GM19452 (cell line): Measurements from ENCODE around the gene STPG1.

Experiments used
- ATAC-seq: cut with Tn5 transposase; IDR thresholded peaks from one replicate; pipeline ENCODE4 v1.9.1; 2021; ENCODE audit not compliant: unreplicated experiment

Gene STPG1

DNA sequence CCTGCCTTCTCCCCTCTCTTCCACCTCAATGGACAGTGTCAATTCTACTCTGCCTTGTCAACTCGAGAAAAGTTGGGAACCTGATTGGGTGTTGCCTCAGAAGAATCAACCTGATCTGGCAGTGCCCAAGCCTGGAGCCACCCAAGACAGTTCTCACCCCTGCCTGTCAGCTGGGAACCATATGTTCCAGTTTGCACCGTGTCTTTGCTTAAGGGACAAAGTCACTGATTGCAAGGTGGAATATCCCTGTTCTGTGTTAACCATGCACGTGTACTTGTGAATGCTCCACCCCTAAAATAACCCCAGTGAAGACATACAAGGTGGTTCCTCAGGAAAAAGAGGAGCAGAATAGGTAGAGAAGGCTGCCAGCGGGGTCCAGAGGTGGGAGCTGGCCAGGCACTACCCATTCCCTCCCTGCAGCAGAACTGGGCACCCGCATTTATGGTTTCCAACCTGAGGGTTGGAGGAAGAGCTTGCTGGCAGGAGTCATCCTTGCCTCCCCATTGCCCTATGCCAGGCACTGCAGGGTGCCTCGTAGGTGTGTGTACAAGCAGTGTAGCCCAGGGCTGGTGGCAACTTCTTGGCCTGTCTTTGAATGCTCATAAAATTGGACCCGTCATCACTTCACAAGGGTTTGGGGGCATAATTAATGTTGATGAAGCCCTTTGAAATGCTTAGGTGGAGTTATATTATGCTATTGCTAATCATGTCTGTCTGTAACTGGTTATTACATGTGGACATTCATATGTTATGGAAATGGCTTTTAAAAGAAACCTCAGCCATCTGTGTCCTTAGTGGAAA, 13.4 kb upstream of the STPG1 start:
- no peak for ATAC-seq

- ATAC-seq = no peak
These were observed 12.3 kb upstream of the STPG1 start for GRCh38 chr1:24425922-24426321.

DNA sequence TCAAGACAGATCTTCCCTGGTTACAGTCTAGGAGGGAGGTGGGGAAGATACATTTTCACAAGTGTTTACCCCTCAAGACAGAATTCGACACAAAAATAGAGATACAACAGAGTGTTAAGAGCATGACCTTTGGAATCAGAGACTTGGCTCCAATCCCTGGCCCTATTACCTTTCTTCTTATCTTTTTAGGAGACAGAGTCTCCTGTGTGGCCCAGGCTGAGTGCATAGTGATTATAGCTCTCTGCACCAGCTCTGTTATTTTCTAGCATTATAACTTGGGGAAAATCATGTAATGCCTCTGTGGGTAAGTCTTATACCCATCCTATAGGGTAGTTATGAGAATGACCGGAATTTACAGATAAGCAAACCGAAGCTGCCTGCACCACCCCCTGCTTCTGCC, 11.9 kb upstream of the STPG1 start:
- no peak for ATAC-seq

DNA sequence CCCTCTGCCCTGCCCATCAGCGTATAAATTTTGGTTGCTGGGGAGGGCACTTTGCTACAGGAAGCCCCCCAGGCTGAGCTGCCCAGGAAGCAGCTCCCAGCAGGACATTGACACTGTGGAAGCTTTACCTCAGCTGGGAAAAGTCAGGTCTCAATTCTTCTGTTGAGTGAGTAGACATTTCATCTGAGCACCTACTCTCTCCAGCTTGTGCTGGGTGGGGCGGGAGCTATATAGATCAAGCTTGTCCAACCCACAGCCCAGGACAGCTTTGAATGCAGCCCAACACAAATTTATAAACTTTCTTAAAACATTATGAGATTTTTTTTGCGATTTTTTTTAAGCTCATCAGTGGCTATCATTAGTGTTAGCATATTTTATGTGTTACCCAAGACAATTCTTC, 11.4 kb upstream of the STPG1 start:
- ATAC-seq = no peak

- ATAC-seq = no peak
These were observed 10.6 kb upstream of the STPG1 start for GRCh38 chr1:24424207-24424606.

- ATAC-seq = no peak
These were observed 7.9 kb upstream of the STPG1 start for GRCh38 chr1:24421502-24421901.

DNA sequence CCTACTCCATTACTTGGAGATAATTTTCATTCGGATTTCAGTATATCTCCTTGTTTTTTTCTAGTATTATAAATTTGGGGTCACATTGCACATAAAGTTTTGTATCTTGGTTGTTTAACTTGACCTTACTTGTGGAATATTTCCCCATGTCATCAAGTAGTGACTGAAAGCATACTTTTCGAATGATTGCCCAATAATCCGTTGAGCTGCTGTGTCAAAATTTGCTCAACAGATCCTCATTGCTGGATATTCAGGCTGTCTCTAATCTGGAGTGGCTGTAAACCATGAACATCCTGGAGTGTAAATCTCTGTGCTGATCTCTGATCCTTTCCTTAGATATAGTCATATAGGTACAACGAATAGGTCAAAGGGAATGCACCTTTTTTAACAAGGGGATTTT, 7.0 kb upstream of the STPG1 start:
- ATAC-seq = no peak

DNA sequence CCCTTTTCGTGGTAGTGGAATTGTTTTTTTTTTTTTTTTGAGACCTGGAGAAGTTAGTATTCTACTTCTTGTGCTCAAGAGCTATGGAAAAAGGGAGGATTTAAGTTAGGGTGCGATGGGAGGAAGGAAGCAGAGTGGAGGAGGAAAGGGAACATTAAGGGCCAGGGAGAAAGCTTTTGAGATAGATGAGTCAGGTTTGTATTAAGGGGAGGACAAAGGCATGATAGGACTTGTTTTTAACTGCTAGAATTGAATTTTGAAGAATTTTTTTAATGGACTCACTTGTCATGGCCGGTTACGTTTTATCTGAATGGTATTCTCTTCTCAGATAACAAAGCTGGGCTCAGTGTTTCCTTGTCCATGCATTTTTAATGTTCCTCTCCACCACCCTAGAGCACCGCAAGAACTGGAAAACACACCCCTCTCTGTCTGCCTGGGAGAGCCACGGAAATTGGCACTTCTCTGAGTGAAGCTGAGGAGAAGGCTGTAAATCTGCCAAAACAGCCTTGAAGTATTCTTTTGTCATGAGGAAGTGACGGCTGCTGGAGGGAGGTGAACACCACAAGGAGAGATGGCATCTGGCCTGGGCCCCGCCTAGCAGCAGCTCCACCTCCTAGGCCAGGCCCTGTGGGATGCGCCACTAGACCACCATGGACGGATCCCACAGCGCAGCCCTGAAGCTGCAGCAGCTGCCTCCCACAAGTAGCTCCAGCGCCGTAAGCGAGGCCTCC, 5.5 kb upstream of the STPG1 start:
- ATAC-seq = no peak

DNA sequence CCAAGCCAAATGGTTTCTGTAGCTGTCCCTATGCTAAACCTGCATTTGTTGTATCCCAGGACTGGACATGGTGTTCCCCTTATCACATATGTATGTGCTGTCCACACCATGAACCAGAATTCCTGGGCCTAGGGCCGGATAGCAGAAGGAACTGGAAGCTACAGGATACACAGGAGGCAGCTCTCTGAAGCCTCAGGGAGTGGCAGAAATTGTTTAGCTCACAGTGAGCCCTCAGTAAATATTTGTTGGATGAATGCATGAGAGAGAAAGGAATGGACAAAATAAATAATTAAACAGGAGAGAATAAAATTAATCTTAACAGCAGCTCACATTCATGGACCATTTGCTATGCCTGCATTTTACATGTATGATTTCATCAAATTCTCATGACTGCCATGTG, 4.1 kb upstream of the STPG1 start:
- no peak for ATAC-seq

GRCh38 chr1:24416666-24417391, 3.2 kb upstream of the STPG1 start:
- no peak for ATAC-seq

- ATAC-seq = peak; percentile 10
These were observed 2.5 kb upstream of the STPG1 start for GRCh38 chr1:24415910-24416665.

GRCh38 chr1:24415334-24415909, 1.8 kb upstream of the STPG1 start, which contains the start of gene NIPAL3:
Gene NIPAL3, plus strand, starts transcription at chr1:24415802. Its CDS starts 3,746 bp downstream, at chr1:24419548.
- peak; percentile 94 for ATAC-seq

GRCh38 chr1:24414775-24415333, 1.3 kb upstream of the STPG1 start:
- ATAC-seq = no peak

DNA sequence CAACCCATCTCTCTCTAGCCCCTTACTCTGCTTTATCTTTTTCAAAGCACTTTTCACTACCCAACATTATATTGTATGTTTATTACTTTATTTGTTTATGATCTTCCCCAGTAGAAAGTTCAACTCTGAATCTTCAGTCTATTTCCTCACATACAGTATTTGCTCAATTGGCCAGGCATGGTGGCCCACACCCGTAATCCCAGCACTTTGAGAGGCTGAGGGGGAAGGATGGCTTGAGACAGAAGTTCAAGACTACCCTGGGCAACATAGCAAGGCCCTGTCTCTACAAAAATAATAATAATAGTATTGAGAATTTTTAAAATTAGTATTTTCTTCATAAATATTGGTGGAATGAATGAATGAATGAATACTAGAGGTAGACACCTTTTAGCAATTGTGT, 1.2 kb downstream of the STPG1 start:
- no peak for ATAC-seq

GRCh38 chr1:24411963-24412362, 1.6 kb downstream of the STPG1 start:
- ATAC-seq = no peak

DNA sequence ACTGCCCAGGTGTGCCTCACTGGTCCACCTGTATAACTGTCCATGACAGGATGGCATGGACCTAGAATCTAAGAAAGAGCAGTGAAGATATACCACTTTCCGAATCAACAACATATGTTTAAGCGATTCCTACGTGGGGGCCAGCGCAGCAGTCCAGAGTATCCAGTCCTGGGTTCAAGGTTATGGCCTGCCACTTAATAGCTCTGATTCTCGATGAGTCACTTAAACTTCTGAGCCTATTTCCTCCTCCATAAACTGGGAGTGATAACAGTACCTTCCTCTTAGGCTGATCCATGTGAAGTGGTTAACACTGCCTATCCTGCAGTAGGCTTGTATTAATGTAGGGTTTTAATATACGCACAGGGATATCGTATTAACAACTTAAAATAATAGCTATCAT, 2.8 kb downstream of the STPG1 start:
- ATAC-seq = no peak

GRCh38 chr1:24409535-24409934, 4.0 kb downstream of the STPG1 start:
- ATAC-seq = no peak

- ATAC-seq = no peak
These were observed 6.8 kb downstream of the STPG1 start for GRCh38 chr1:24406788-24407187.

DNA sequence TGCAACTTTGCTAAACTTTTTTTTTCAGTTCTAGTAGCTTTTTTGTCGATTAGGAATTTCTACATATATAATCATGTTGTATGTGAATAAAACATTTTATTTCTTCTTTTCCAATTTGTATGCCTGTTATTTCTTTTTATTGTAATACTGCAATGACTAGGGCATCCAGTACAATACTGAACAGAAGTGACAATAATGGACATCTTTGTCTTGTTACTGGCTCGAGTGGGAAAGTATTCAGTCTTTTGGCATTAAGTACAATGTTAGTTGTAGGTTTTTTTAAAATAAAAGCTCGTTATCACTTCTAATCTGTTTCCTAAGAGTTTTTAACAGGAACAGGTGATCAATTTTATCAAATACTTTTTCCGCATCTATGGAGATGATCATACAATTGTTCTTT, 9.8 kb downstream of the STPG1 start:
- no peak for ATAC-seq

GRCh38 chr1:24400065-24400464, 13.5 kb downstream of the STPG1 start:
- no peak for ATAC-seq
